IgD-negative memory B cell (primary cell): Measurements from ENCODE around the gene OR1F1. TPM values are rescaled to one million over a fixed set of nuclear protein-coding genes. Genes with fewer than 3 reads are reported as not detected.
A peak's percentile ranks its signal among the peaks of the same experiment; 100 is the strongest.
"Not testable (repeated sequence)": the region's sequence is repeated elsewhere in the genome, so short reads cannot be mapped to it uniquely, and the experiment has no call there.

Experiments used
- H3K27ac Mint-ChIP-seq, 3 donors: one replicate each; pipeline ENCODE4 v1.8.0; 2020 to 2022; ENCODE audit warnings: mild to moderate bottlenecking in 3 of 3, mixed read lengths in 3 of 3, moderate library complexity in 1 of 3
- H3K27me3 Mint-ChIP-seq: one replicate; pipeline ENCODE4 v1.8.0; 2021; ENCODE audit warnings: mixed read lengths
- H3K36me3 Mint-ChIP-seq: one replicate; pipeline ENCODE4 v1.8.0; 2020; ENCODE audit warnings: mild to moderate bottlenecking, mixed read lengths
- H3K4me1 Mint-ChIP-seq, 3 donors: one replicate each; pipeline ENCODE4 v1.8.0; 2020 to 2022; ENCODE audit warnings: mixed read lengths in 3 of 3, mild to moderate bottlenecking in 1 of 3
- H3K4me3 Mint-ChIP-seq, 4 donors: one replicate each; pipeline ENCODE4 v1.8.0; 2020 to 2022; ENCODE audit warnings: mild to moderate bottlenecking in 4 of 4, mixed read lengths in 4 of 4, moderate library complexity in 3 of 4
- H3K9me3 Mint-ChIP-seq, 3 donors: one replicate each; pipeline ENCODE4 v1.8.0; 2020 to 2021; ENCODE audit warnings: mixed read lengths in 3 of 3, mild to moderate bottlenecking in 1 of 3
- polyA plus RNA-seq: library from polyadenylated mRNA; unstranded; fragments of 300-500 nt; fragmentation: Illumina TruSeq; gene quantifications from one replicate; pipeline ENCODE4 v1.2.3, GENCODE V29; 2021

The OR1F1 gene
- polyA plus RNA-seq: not detected

- Mint-ChIP-seq H3K27me3 (peaks cover 75% of the 10 kb centered on the region), H3K36me3 (peaks cover 3% of the 10 kb centered on the region), H3K27ac (peak within 1 kb of the TSS; percentile 91 to 98 (median 98)), H3K9me3 (peaks cover 0 to 25% (median 9%) of the 10 kb centered on the region in 3 donors), H3K4me3 (peak within 1 kb of the TSS; percentile 50 to 89 (median 84)), H3K4me1 (peaks cover 21 to 28% (median 23%) of the 10 kb centered on the region in 3 donors)
These were observed at the start of gene OR1F1 for GRCh38 chr16:3187798-3188674. TSS of gene OR1F1 (plus strand) at chr16:3188204.

DNA sequence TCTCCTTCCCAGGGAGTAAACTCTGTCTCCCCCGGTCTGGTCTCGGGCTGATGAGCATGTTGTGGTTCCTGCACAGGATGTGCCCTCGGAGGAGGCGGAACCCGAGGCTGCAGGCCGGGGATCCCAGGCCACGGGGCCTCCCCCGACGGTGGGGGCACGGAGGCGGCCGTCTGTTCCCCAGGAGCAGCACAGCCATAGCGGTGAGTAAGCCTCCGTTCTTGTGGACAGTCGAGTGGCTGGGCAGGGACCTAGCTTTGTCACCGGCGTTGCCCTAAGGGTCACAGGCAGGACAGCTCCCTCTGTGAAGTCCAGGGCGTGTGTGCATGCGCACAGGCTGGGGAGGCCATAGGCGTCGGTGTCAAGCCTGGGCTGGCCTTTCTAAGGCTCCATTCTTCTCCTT is 49.7 kb upstream of the OR1F1 start:
- no peaks in the 10 kb centered on the region for H3K27me3 Mint-ChIP-seq
- peak overlapping the region in 2 of 4 donors; percentile 51 to 68 for H3K4me3 Mint-ChIP-seq
- H3K4me1 Mint-ChIP-seq: peaks cover 11 to 15% (median 12%) of the 10 kb centered on the region in 3 donors
- H3K27ac Mint-ChIP-seq: no peak overlapping the region
- peaks cover 3% of the 10 kb centered on the region for H3K36me3 Mint-ChIP-seq
- no peaks in the 10 kb centered on the region for H3K9me3 Mint-ChIP-seq

GRCh38 chr16:3138823-3139426 is 49.1 kb upstream of the OR1F1 start:
- H3K27ac Mint-ChIP-seq: no peak overlapping the region
- no peaks in the 10 kb centered on the region for H3K27me3 Mint-ChIP-seq
- peaks cover 3% of the 10 kb centered on the region for H3K36me3 Mint-ChIP-seq
- H3K4me3 Mint-ChIP-seq: peak overlapping the region in 1 of 4 donors; percentile 51
- H3K9me3 Mint-ChIP-seq: no peaks in the 10 kb centered on the region
- peaks cover 8 to 12% (median 9%) of the 10 kb centered on the region in 3 donors for H3K4me1 Mint-ChIP-seq

DNA sequence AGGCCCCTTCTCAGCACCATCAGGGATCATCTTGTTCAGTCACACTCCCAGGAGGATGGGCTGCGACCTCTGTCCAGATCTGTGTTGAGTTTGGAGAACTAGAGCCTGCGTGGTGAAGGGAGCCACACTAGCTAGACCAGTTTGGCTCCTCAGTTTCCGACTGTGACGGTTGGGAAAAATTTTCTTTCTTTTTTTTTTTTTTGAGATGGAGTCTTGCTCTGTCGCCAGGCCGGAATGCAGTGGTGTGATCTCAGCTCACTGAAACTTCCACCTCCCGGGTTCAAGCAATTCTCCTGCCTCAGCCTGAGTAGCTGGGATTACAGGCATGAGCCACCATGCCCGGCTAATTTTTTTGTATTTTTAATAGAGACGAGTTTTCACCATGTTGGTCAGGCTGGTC is 48.4 kb upstream of the OR1F1 start:
- H3K9me3 Mint-ChIP-seq, H3K4me3 Mint-ChIP-seq, H3K36me3 Mint-ChIP-seq, H3K27me3 Mint-ChIP-seq, H3K4me1 Mint-ChIP-seq, H3K27ac Mint-ChIP-seq: not testable (repeated sequence)

DNA sequence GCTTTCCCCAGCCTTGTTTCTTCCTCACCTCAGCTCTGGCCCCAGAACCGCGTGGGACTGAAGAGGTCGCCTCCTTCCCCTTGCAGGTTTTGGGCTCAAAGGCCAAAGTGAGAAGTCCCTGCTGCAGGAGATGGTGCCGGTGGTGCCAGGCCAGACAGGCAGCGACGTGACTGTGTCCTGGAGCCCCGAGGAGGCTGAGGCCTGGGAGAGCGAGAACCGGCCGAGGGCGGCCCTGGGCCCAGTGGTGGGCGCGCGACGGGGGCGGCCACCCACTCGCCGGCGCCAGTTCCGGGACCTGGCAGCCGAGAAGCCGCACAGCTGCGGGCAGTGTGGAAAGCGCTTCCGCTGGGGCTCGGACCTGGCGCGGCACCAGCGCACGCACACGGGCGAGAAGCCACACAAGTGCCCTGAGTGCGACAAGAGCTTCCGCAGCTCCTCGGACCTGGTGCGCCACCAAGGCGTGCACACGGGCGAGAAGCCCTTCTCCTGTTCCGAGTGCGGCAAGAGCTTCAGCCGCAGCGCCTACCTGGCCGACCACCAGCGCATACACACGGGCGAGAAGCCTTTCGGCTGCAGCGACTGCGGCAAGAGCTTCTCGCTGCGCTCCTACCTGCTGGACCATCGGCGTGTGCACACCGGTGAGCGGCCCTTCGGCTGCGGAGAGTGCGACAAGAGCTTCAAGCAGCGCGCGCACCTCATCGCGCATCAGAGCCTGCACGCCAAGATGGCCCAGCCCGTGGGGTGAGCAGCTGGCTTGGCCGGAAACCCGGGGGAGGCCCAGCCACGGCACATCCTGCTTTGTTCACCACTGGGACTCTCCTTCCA is 47.2 kb upstream of the OR1F1 start:
- Mint-ChIP-seq H3K36me3 (peaks cover 3% of the 10 kb centered on the region), H3K4me1 (peaks cover 1 to 4% (median 4%) of the 10 kb centered on the region in 3 donors), H3K4me3 (no peak overlapping the region), H3K27ac (no peak overlapping the region), H3K27me3 (no peaks in the 10 kb centered on the region), H3K9me3 (no peaks in the 10 kb centered on the region)

- Mint-ChIP-seq H3K27ac (no peak overlapping the region), H3K4me1 (peaks cover 0 to 1% (median 0%) of the 10 kb centered on the region in 3 donors), H3K9me3 (no peaks in the 10 kb centered on the region), H3K4me3 (peak overlapping the region in 1 of 4 donors; percentile 70), H3K27me3 (no peaks in the 10 kb centered on the region), H3K36me3 (peaks cover 3% of the 10 kb centered on the region)
These were observed 46.2 kb upstream of the OR1F1 start for GRCh38 chr16:3141781-3142311.

DNA sequence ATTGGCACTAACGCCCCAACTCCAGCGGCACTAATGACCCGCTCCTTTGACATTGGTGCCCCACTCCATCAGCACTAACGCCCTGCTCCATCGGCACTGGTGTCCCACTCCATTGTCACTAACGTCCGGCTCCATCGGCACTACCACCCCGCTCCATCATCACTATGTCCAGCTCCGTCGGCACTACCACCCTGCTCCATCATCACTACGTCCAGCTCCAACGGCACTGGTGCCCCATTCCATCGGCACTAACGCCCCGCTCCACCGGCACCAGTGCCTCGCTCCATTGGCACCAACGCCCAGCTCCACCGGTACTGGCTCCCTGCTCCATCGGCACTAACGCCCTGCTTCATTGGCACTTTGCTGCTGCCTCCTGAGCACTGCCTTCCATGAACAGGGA is 45.7 kb upstream of the OR1F1 start:
- no peak overlapping the region for H3K27ac Mint-ChIP-seq
- no peaks in the 10 kb centered on the region for H3K9me3 Mint-ChIP-seq
- H3K4me1 Mint-ChIP-seq: peaks cover 0 to 1% (median 0%) of the 10 kb centered on the region in 3 donors
- no peaks in the 10 kb centered on the region for H3K27me3 Mint-ChIP-seq
- peaks cover 3% of the 10 kb centered on the region for H3K36me3 Mint-ChIP-seq
- peak overlapping the region in 1 of 4 donors; percentile 70 for H3K4me3 Mint-ChIP-seq

DNA sequence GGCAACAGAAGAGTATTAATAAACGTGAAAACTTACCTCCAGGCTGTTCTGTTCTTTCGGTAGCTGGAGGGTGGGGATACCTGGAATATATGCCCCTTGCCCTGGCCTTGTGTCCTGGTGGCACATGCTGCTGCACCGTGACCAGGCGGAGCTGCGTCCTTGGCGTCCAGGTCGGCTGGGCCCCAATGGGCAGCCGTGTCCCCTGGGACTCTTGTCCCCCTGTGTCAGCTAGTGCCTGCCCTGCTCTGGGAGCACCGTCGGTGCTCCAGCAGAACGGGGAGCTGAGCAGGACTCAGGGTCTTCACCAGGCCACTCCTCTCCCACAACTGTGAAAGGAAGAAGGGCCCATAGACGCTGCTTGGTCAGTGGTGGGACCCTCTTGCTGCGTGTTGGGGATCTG is 45.2 kb upstream of the OR1F1 start:
- Mint-ChIP-seq H3K4me1 (peaks cover 0 to 1% (median 0%) of the 10 kb centered on the region in 3 donors), H3K27me3 (no peaks in the 10 kb centered on the region)

DNA sequence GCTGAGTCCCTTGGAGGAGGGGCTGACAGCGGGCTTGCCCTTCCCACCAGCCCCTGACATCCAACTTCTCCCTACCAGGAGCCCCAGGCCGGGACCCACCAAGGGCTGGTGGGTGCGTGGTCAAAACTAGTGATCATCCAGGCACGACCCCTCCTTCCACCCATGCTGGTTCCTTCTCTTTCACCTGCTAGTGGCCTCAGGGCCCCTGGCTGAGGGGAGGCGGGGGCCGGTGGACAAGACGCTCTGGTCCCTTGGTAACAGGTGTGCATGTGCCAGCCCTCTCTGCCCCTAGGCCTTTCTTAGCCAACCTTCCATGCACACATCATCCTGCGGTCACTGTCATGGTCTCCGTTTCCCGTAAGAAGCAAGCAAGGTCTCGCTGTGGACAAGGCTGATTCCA is 44.8 kb upstream of the OR1F1 start:
- Mint-ChIP-seq H3K36me3 (peaks cover 3% of the 10 kb centered on the region), H3K4me3 (no peak overlapping the region), H3K9me3 (no peaks in the 10 kb centered on the region)

More for the DNA sequence above, 45.2 kb upstream of the OR1F1 start:
- H3K4me3 Mint-ChIP-seq: peak overlapping the region in 1 of 4 donors; percentile 70
- H3K36me3 Mint-ChIP-seq: peaks cover 3% of the 10 kb centered on the region
- H3K9me3 Mint-ChIP-seq: no peaks in the 10 kb centered on the region
- H3K27ac Mint-ChIP-seq: no peak overlapping the region

GRCh38 chr16:3143598-3144320 is 44.2 kb upstream of the OR1F1 start:
- Mint-ChIP-seq H3K27ac (no peak overlapping the region), H3K4me1 (peaks cover 0 to 1% (median 0%) of the 10 kb centered on the region in 3 donors), H3K27me3 (no peaks in the 10 kb centered on the region), H3K36me3 (peaks cover 3% of the 10 kb centered on the region), H3K9me3 (no peaks in the 10 kb centered on the region), H3K4me3 (no peak overlapping the region)

More for the DNA sequence above, 44.8 kb upstream of the OR1F1 start:
- no peak overlapping the region for H3K27ac Mint-ChIP-seq
- no peaks in the 10 kb centered on the region for H3K27me3 Mint-ChIP-seq
- peaks cover 0 to 1% (median 0%) of the 10 kb centered on the region in 3 donors for H3K4me1 Mint-ChIP-seq

- Mint-ChIP-seq H3K4me3 (no peak overlapping the region), H3K27ac (no peak overlapping the region), H3K36me3 (peaks cover 3% of the 10 kb centered on the region), H3K9me3 (no peaks in the 10 kb centered on the region), H3K4me1 (peaks cover 0 to 7% (median 0%) of the 10 kb centered on the region in 3 donors), H3K27me3 (no peaks in the 10 kb centered on the region)
These were observed 43.6 kb upstream of the OR1F1 start for GRCh38 chr16:3144321-3144983.

DNA sequence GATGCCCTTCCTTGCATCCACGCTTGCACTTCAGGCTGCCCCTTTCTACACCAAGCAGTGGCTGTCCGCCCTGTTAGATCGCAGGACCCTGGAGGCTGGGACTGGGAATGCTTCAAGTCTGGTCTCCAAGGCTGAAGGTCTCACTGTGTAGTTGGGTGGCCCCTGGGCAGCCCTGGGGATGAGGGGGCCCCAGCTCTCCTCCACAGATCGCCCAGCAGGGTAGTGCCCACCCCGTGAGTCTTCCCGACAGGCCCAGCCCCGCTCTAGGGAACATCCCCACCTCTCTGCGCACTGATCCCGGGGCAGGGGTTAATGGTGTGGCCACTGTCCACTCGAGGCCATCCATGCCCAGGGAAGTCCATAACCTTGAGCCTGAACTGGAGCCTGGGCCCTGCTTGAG is 42.9 kb upstream of the OR1F1 start:
- Mint-ChIP-seq H3K4me3 (no peak overlapping the region), H3K4me1 (peaks cover 0 to 7% (median 0%) of the 10 kb centered on the region in 3 donors), H3K27me3 (no peaks in the 10 kb centered on the region)

GRCh38 chr16:3145660-3146059 is 42.3 kb upstream of the OR1F1 start:
- Mint-ChIP-seq H3K4me3 (no peak overlapping the region), H3K36me3 (peaks cover 3% of the 10 kb centered on the region), H3K4me1 (peaks cover 0 to 9% (median 3%) of the 10 kb centered on the region in 3 donors), H3K9me3 (no peaks in the 10 kb centered on the region), H3K27ac (no peak overlapping the region), H3K27me3 (peaks cover 1% of the 10 kb centered on the region)

More for the DNA sequence above, 42.9 kb upstream of the OR1F1 start:
- H3K36me3 Mint-ChIP-seq: peaks cover 3% of the 10 kb centered on the region
- no peaks in the 10 kb centered on the region for H3K9me3 Mint-ChIP-seq
- H3K27ac Mint-ChIP-seq: no peak overlapping the region
